IMR-90 (cell line): ENCODE measurements around the gene KLHL17. TPM values are rescaled to one million over a fixed set of nuclear protein-coding genes. Genes with fewer than 3 reads are reported as not detected.

Experiments
- ATAC-seq: fragments of 200-7000 bp; cut with Tn5 transposase; 2 replicates; pipeline ENCODE4 v1.9.1; 2020; ENCODE audit warnings: low read depth, mild to moderate bottlenecking, moderate library complexity
- BruUV-seq: library from RNA; stranded (reverse); fragments of 400-500 nt; replicated peaks from 2 replicates; lab custom pipeline; 2021; lab: Mats Ljungman, UMichigan
- CTCF ChIA-PET: fragments of 300-600 bp; formaldehyde crosslinking; extraction: SDS; loops from one replicate; lab custom pipeline; 2021; ENCODE audit warnings: antibody characterized with exemption; lab: Yijun Ruan, JAX
- POLR2A ChIA-PET: fragments of 300-600 bp; sonication (Branson Sonifier 250); formaldehyde crosslinking; loops from one replicate; lab custom pipeline; 2022; ENCODE audit warnings: antibody characterized with exemption; ENCODE audit not compliant: unreplicated experiment; lab: Charles Lee
- DNase-seq: peaks from one replicate; pipeline ENCODE4 v3.0.0; 2013
- H2AFZ ChIP-seq: replicated peaks from 2 replicates; pipeline ENCODE3; 2013; ENCODE audit warnings: low read length, mild to moderate bottlenecking; ENCODE audit not compliant: poor library complexity
- H2AK5ac ChIP-seq: 2 replicates; pipeline ENCODE4 v1.6.1; 2013; ENCODE audit warnings: low read depth, low read length, inconsistent platforms
- H2AK9ac ChIP-seq: replicated peaks from 2 replicates; pipeline ENCODE3; 2013; ENCODE audit warnings: mild to moderate bottlenecking, low read depth, low read length, moderate library complexity; ENCODE audit not compliant: poor library complexity
- H2BK120ac ChIP-seq: 2 replicates; pipeline ENCODE4 v1.6.1; 2013; ENCODE audit warnings: low read depth, low read length, inconsistent platforms
- H2BK15ac ChIP-seq: 3 replicates; pipeline ENCODE4 v1.6.1; 2013; ENCODE audit warnings: low read depth, low read length, inconsistent platforms
- H2BK20ac ChIP-seq: 2 replicates; pipeline ENCODE4 v1.6.1; 2013; ENCODE audit warnings: low read depth, mild to moderate bottlenecking, inconsistent platforms, low read length, moderate library complexity
- H2BK5ac ChIP-seq: 2 replicates; pipeline ENCODE4 v1.6.1; 2013; ENCODE audit warnings: mild to moderate bottlenecking, low read depth, low read length, inconsistent platforms; ENCODE audit not compliant: poor library complexity, severe bottlenecking
- H3K14ac ChIP-seq: replicated peaks from 2 replicates; pipeline ENCODE4 v1.6.1; 2013; ENCODE audit warnings: low read depth, low read length, inconsistent platforms
- H3K18ac ChIP-seq: 2 replicates; pipeline ENCODE4 v1.6.1; 2013; ENCODE audit warnings: low read depth, low read length, control low read depth
- H3K23ac ChIP-seq: 2 replicates; pipeline ENCODE4 v1.6.1; 2013; ENCODE audit warnings: low read depth, low read length, inconsistent platforms
- H3K27ac ChIP-seq: 2 replicates; pipeline ENCODE4 v1.5.1; 2013; ENCODE audit warnings: mild to moderate bottlenecking, control low read depth, low read length; ENCODE audit not compliant: insufficient read depth
- H3K27me3 ChIP-seq: 2 replicates; pipeline ENCODE4 v1.6.1; 2013; ENCODE audit warnings: low read length; ENCODE audit not compliant: control insufficient read depth, insufficient read depth
- H3K36me3 ChIP-seq: 2 replicates; pipeline ENCODE4 v1.6.1; 2013; ENCODE audit warnings: low read length, mixed read lengths; ENCODE audit not compliant: control insufficient read depth, insufficient read depth
- H3K4ac ChIP-seq: 2 replicates; pipeline ENCODE4 v1.6.1; 2013; ENCODE audit warnings: low read depth, low read length, inconsistent platforms
- H3K4me1 ChIP-seq: 2 replicates; pipeline ENCODE4 v1.6.1; 2013; ENCODE audit warnings: low read length, mixed read lengths; ENCODE audit not compliant: control insufficient read depth, insufficient read depth
- H3K4me2 ChIP-seq: 2 replicates; pipeline ENCODE4 v1.6.1; 2013; ENCODE audit warnings: low read depth, mild to moderate bottlenecking, control low read depth, low read length, moderate library complexity
- H3K4me3 ChIP-seq: 2 replicates; pipeline ENCODE4 v1.5.1; 2013; ENCODE audit warnings: low read depth, mild to moderate bottlenecking, control low read depth, low read length, moderate library complexity; ENCODE audit not compliant: insufficient read depth
- H3K56ac ChIP-seq: 2 replicates; pipeline ENCODE4 v1.6.1; 2013; ENCODE audit warnings: low read length, inconsistent platforms; ENCODE audit not compliant: insufficient read depth; ENCODE audit errors: extremely low read depth
- H3K79me1 ChIP-seq, 2 experiments: 2 replicates each; pipeline ENCODE4 v1.6.1; 2013; ENCODE audit warnings: low read length in 2 of 2, inconsistent platforms in 1 of 2, low read depth in 1 of 2
- H3K9ac ChIP-seq: 2 replicates; pipeline ENCODE4 v1.6.1; 2013; ENCODE audit warnings: low read depth, low read length, control low read depth
- H3K9me1 ChIP-seq: 2 replicates; pipeline ENCODE4 v1.6.1; 2013; ENCODE audit warnings: low read length, inconsistent platforms; ENCODE audit not compliant: insufficient read depth
- H3K9me3 ChIP-seq: 2 replicates; pipeline ENCODE4 v1.6.1; 2013; ENCODE audit warnings: low read length; ENCODE audit not compliant: control insufficient read depth, insufficient read depth
- H4K20me1 ChIP-seq: 2 replicates; pipeline ENCODE4 v1.6.1; 2013; ENCODE audit warnings: low read length, inconsistent platforms; ENCODE audit not compliant: insufficient read depth
- H4K5ac ChIP-seq: 2 replicates; pipeline ENCODE4 v1.6.1; 2013; ENCODE audit warnings: mild to moderate bottlenecking, low read depth, low read length, control low read depth
- H4K8ac ChIP-seq, 2 experiments: 2 replicates each; pipeline ENCODE4 v1.6.1; 2013; ENCODE audit warnings: low read depth in 2 of 2, low read length in 2 of 2, control low read depth in 1 of 2, inconsistent platforms in 1 of 2
- H4K91ac ChIP-seq: 2 replicates; pipeline ENCODE4 v1.6.1; 2013; ENCODE audit warnings: low read depth, low read length, inconsistent platforms; ENCODE audit not compliant: insufficient read depth
- BHLHE40 ChIP-seq: fragments of 150-350 bp; IDR thresholded peaks from 2 replicates; pipeline ENCODE4 v1.6.1; 2016; ENCODE audit warnings: mild to moderate bottlenecking, low read depth, low read length
- CEBPB ChIP-seq: IDR thresholded peaks from 2 replicates; pipeline ENCODE4 v1.6.1; 2012; ENCODE audit warnings: low read depth, low read length, improper control_type of control experiment
- CHD1 ChIP-seq: IDR thresholded peaks from 2 replicates; pipeline ENCODE4 v1.6.1; 2012; ENCODE audit warnings: low read depth, low read length, improper control_type of control experiment
- CTCF ChIP-seq: conservative IDR thresholded peaks from 2 replicates; pipeline ENCODE4 v1.5.1; 2012; ENCODE audit warnings: mild to moderate bottlenecking, low read depth, low read length, improper control_type of control experiment
- ELK1 ChIP-seq: fragments of 150-350 bp; IDR thresholded peaks from 2 replicates; pipeline ENCODE4 v1.6.1; 2016; ENCODE audit warnings: low read depth, mild to moderate bottlenecking, low read length, moderate library complexity, borderline replicate concordance
- FOS ChIP-seq: fragments of 150-350 bp; IDR thresholded peaks from 2 replicates; pipeline ENCODE4 v1.6.1; 2016; ENCODE audit warnings: low read depth, low read length
- MAFK ChIP-seq: IDR thresholded peaks from 2 replicates; pipeline ENCODE4 v1.6.1; 2012; ENCODE audit warnings: low read depth, low read length, improper control_type of control experiment
- MAZ ChIP-seq: IDR thresholded peaks from 2 replicates; pipeline ENCODE4 v1.6.1; 2012; ENCODE audit warnings: low read depth, mild to moderate bottlenecking, low read length, improper control_type of control experiment, moderate library complexity, borderline replicate concordance
- MXI1 ChIP-seq: IDR thresholded peaks from 2 replicates; pipeline ENCODE4 v1.6.1; 2012; ENCODE audit warnings: low read depth, mild to moderate bottlenecking, low read length, moderate library complexity, borderline replicate concordance
- NFE2L2 ChIP-seq: fragments of 150-350 bp; IDR thresholded peaks from 2 replicates; pipeline ENCODE4 v1.6.1; 2016; ENCODE audit warnings: low read depth, mild to moderate bottlenecking, low read length
- POLR2A ChIP-seq: IDR thresholded peaks from 2 replicates; pipeline ENCODE4 v1.6.1; 2012; ENCODE audit warnings: mild to moderate bottlenecking, low read depth, low read length
- RAD21 ChIP-seq: IDR thresholded peaks from 2 replicates; pipeline ENCODE4 v1.6.1; 2012; ENCODE audit warnings: low read length, improper control_type of control experiment
- RCOR1 ChIP-seq: IDR thresholded peaks from 2 replicates; pipeline ENCODE4 v1.6.1; 2012; ENCODE audit warnings: mild to moderate bottlenecking, low read length, improper control_type of control experiment; ENCODE audit not compliant: insufficient replicate concordance
- RFX5 ChIP-seq: IDR thresholded peaks from 2 replicates; pipeline ENCODE4 v1.8.0; 2012; ENCODE audit warnings: low read depth, mild to moderate bottlenecking, low read length, moderate library complexity
- SMC3 ChIP-seq: fragments of 150-350 bp; IDR thresholded peaks from 2 replicates; pipeline ENCODE4 v1.6.1; 2016; ENCODE audit warnings: low read depth, mild to moderate bottlenecking, antibody characterized with exemption, low read length, moderate library complexity
- WGBS, 2 experiments: methylation state at CpG; one replicate each; pipeline versions ENCODE4 v1.1.5 to v1.1.7; 2013; ENCODE audit warnings: missing lambda C conversion rate in 2 of 2; ENCODE audit not compliant: insufficient read length in 1 of 2; ENCODE audit errors: extremely low coverage in 2 of 2; 5-methylcytosine and 5-hydroxymethylcytosine counted together
- dilution Hi-C: fragments of 300-500 bp; cut with HindIII; formaldehyde crosslinking; loops from one replicate; pipeline ENCODE4 v1.14.3; 2018; ENCODE audit warnings: low sequenced_read_pairs; ENCODE audit not compliant: unreplicated experiment
- in situ Hi-C: fragments of 300-500 bp; cut with MboI; formaldehyde crosslinking; loops from 3 replicates; pipeline ENCODE4 v1.14.3; 2019; ENCODE audit warnings: low sequenced_read_pairs, inconsistent platforms, mixed read lengths
- intact Hi-C: fragments of 100-400 bp; cut with micrococcal nuclease; formaldehyde crosslinking; loops from 2 replicates; pipeline ENCODE4 v1.10.0; 2022
- polyA plus RNA-seq, 3 experiments: library from polyadenylated mRNA; depleted of rRNA; stranded (reverse); fragments of >200 nt; gene quantifications; 2 replicates each; pipeline ENCODE4 v1.2.3, GENCODE V29; 2012; ENCODE audit warnings: low replicate concordance in 1 of 3
- total RNA-seq: library from RNA; depleted of rRNA; stranded (reverse); fragments of >200 nt; gene quantifications from 2 replicates; pipeline ENCODE4 v1.2.3, GENCODE V29; 2012
- TF ChIP-seq, protein P1 (sequence below): fragments of 150-350 bp; IDR thresholded peaks from 2 replicates; pipeline ENCODE4 v1.6.1; 2017; ENCODE audit warnings: mild to moderate bottlenecking, antibody characterized with exemption, low read length, low read depth

Gene KLHL17
- total and polyA plus RNA-seq, 2 of the 4 experiments (the other 2 are of a cell fraction), result 3.4 to 41.0 TPM

DNA sequence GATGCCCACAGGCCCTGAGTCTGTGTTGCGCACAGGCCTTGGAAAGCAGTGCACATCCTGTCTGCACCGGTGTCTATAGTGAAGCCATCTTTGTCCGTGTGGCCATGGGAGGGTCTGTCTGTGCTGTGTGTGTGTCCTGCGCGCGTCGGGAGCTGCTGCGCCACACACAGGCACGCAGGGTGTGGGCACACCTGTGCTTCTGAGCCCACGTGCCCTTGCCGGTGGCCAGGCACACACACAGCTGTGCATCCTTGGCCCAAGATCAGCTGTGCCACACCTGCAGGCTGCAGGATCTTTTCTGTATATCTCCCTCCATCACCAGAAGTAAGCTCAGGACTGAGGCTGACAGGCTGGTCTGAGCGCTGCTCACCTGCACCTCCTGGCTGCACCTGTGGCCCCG is 39.9 kb upstream of the KLHL17 start:
- no peak overlapping the region for H2AFZ ChIP-seq
- H3K9ac ChIP-seq, result no peak overlapping the region
- DNase-seq (no peak), ATAC-seq (no peak)
- CTCF ChIA-PET, result interaction anchor here (1.1 kb wide), 1 partner anchor 8 kb away, joined by 5 read pairs; no protein-coding TSS in a partner anchor
- H3K56ac ChIP-seq, result no peak overlapping the region
- H3K27me3 ChIP-seq, result no peaks in the 10 kb centered on the region; the same call in 1 of the 2 replicates
- no peak overlapping the region for H4K5ac ChIP-seq
- no peak overlapping the region for H2BK5ac ChIP-seq
- H2BK20ac ChIP-seq, result no peak overlapping the region; the same call in 1 of the 2 replicates
- H2BK15ac ChIP-seq, result no peak overlapping the region
- peaks cover 24% of the 10 kb centered on the region for H3K4me1 ChIP-seq
- 0 out of 2 replicates have a peak overlapping the region, but pooled peaks have one; percentile 59 for H3K14ac ChIP-seq
- H3K4ac ChIP-seq, result peak overlapping the region; percentile 71; the same call in 1 of the 2 replicates
- H3K4me3 ChIP-seq, result no peak overlapping the region
- no peak overlapping the region for H2AK9ac ChIP-seq
- dilution Hi-C loops (no loop called here), intact Hi-C loops (loop anchor here (5.0 kb wide), 1 partner anchor 37 kb away; the partner anchor contains the start of gene NOC2L), in situ Hi-C loops (no loop called here)
- H4K8ac ChIP-seq, result peak overlapping the region in 1 of 2 experiments; percentile 36; a peak in 1 of 4 replicates
- TF ChIP-seq, protein P1, sequence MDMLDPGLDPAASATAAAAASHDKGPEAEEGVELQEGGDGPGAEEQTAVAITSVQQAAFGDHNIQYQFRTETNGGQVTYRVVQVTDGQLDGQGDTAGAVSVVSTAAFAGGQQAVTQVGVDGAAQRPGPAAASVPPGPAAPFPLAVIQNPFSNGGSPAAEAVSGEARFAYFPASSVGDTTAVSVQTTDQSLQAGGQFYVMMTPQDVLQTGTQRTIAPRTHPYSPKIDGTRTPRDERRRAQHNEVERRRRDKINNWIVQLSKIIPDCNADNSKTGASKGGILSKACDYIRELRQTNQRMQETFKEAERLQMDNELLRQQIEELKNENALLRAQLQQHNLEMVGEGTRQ, result no peak
- no peak for TF ChIP-seq CTCF
- no peak for TF ChIP-seq ELK1
- no peak for TF ChIP-seq RFX5
- TF ChIP-seq RAD21, result no peak
- TF ChIP-seq CEBPB, result no peak
- no peak for TF ChIP-seq NFE2L2
- TF ChIP-seq MAZ, result no peak
- no peak for TF ChIP-seq POLR2A
- no peak for TF ChIP-seq BHLHE40
- no peak for TF ChIP-seq MAFK
- TF ChIP-seq RCOR1, result no peak
- TF ChIP-seq SMC3, result no peak
- no peak for TF ChIP-seq MXI1
- TF ChIP-seq FOS, result no peak
- TF ChIP-seq CHD1, result no peak
- H3K18ac ChIP-seq, result no peak overlapping the region
- no TSS peak for BruUV-seq
- 0 out of 2 replicates have a peak overlapping the region, but pooled peaks have one; percentile 62 for H3K4me2 ChIP-seq
- peaks cover 2% of the 10 kb centered on the region; the same call in 1 of the 2 replicates for H3K36me3 ChIP-seq
- peaks cover 3% of the 10 kb centered on the region for H4K20me1 ChIP-seq
- WGBS, 2 experiments, result 0% methylated on average over 1 of the region's 13 CpGs; no CpG with 5 or more reads in 1 of the 2 experiments
- H3K9me1 ChIP-seq, result peaks cover 5% of the 10 kb centered on the region
- peaks cover 4 to 15% of the 10 kb centered on the region in 2 experiments; a peak in 1 of 4 replicates for H3K79me1 ChIP-seq
- H3K27ac ChIP-seq, result no peak overlapping the region
- H2AK5ac ChIP-seq, result peak overlapping the region; percentile 31
- H3K23ac ChIP-seq, result 0 out of 2 replicates have a peak overlapping the region, but pooled peaks have one; percentile 38
- H3K9me3 ChIP-seq, result no peaks in the 10 kb centered on the region
- no peak overlapping the region; the same call in 1 of the 2 replicates for H2BK120ac ChIP-seq
- H4K91ac ChIP-seq, result peak overlapping the region; percentile 31
- POLR2A ChIA-PET, result no interaction called here
